ENCODE data around the gene WT1. TPM values are rescaled to one million over a fixed set of nuclear protein-coding genes. Genes with fewer than 3 reads are reported as not detected.

The WT1 gene
- total RNA-seq, 1 experiment from 2014 or later, result 4.7 TPM

DNA sequence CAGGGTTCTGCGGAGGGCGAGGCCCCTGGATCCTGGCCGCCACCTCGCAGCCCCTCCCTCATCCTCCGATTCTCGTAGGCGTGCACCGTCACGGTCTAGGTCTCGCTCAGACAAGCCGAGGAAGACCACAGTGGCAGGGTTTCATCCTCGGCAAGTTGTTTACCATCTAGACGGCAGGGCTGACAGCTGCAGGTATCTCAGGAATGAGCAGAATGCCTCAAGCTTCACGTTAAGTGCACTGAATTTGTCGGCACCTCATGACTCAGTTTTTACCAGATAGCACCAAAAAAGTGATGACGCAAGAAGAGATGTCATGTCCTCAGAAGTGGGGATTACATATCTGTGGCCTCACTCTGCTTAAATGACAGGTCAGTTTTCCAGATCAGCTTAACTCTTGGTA, 35.1 kb downstream of the WT1 start:
- H3K36me3 Mint-ChIP-seq (ENCODE audit: insufficient read depth, unreplicated experiment), result peaks cover 8% of the 10 kb centered on the region
- CTCF ChIA-PET, result interaction anchor here (0.8 to 1.3 kb wide), 2 partner anchors 14 to 77 kb away, joined by 3 read pairs; no protein-coding TSS in a partner anchor
- POLR2A ChIA-PET, result interaction anchor here (0.7 kb wide), 1 partner anchor 35 kb away, joined by 3 read pairs; the partner anchor contains the start of gene WT1
- no peaks in the 10 kb centered on the region for H3K27me3 ChIP-seq (replicated peaks; ENCODE audit: control insufficient read depth, insufficient read depth, low read length)
- peak overlapping the region; percentile 57 for H3K4me3 Mint-ChIP-seq (ENCODE audit: unreplicated experiment)
- TF ChIP-seq, protein P1, sequence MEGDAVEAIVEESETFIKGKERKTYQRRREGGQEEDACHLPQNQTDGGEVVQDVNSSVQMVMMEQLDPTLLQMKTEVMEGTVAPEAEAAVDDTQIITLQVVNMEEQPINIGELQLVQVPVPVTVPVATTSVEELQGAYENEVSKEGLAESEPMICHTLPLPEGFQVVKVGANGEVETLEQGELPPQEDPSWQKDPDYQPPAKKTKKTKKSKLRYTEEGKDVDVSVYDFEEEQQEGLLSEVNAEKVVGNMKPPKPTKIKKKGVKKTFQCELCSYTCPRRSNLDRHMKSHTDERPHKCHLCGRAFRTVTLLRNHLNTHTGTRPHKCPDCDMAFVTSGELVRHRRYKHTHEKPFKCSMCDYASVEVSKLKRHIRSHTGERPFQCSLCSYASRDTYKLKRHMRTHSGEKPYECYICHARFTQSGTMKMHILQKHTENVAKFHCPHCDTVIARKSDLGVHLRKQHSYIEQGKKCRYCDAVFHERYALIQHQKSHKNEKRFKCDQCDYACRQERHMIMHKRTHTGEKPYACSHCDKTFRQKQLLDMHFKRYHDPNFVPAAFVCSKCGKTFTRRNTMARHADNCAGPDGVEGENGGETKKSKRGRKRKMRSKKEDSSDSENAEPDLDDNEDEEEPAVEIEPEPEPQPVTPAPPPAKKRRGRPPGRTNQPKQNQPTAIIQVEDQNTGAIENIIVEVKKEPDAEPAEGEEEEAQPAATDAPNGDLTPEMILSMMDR (IDR thresholded peaks at IDR 0.05; ENCODE audit: insufficient read depth in 1 of 2, low read depth in 1 of 2, low read length in 1 of 2, severe bottlenecking in 1 of 2, unreplicated experiment in 1 of 2), result no peak
- H3K4me1 Mint-ChIP-seq (ENCODE audit: low read depth, unreplicated experiment), result peaks cover 26% of the 10 kb centered on the region
- peaks cover 25% of the 10 kb centered on the region for H3K4me1 ChIP-seq
- peak overlapping the region; percentile 63 for H3K27ac Mint-ChIP-seq (ENCODE audit: unreplicated experiment)
- no TSS peak for BruUV-seq (replicated peaks)
- H3K4me3 ChIP-seq (ENCODE audit: low read depth, low read length), result peak overlapping the region; percentile 6; the same call in 1 of the 2 replicates
- intact Hi-C loops (cut with micrococcal nuclease; ENCODE audit: unreplicated experiment), result loop anchor here (2.0 kb wide), 1 partner anchor 33 kb away; no protein-coding TSS in a partner anchor
- H3K9me3 ChIP-seq, result no peaks in the 10 kb centered on the region
- H3K9me3 Mint-ChIP-seq (ENCODE audit: unreplicated experiment), result peaks cover 8% of the 10 kb centered on the region
- no peaks in the 10 kb centered on the region for H3K27me3 Mint-ChIP-seq (ENCODE audit: insufficient read depth, unreplicated experiment)
- DNase-seq, result peak; percentile 72 to 79
- no peaks in the 10 kb centered on the region for H3K36me3 ChIP-seq (ENCODE audit: control insufficient read depth, insufficient read depth, low read length)

- peaks cover 26% of the 10 kb centered on the region for H3K4me1 Mint-ChIP-seq (ENCODE audit: low read depth, unreplicated experiment)
- POLR2A ChIA-PET, result no interaction called here
These were observed 38.3 kb downstream of the WT1 start for GRCh38 chr11:32396991-32397390.

GRCh38 chr11:32396331-32396730, 39.0 kb downstream of the WT1 start:
- no TSS peak for BruUV-seq (replicated peaks)
- Histone ChIP-seq H3K27me3 (replicated peaks; ENCODE audit: control insufficient read depth, insufficient read depth, low read length) (no peaks in the 10 kb centered on the region), H3K36me3 (ENCODE audit: control insufficient read depth, insufficient read depth, low read length) (no peaks in the 10 kb centered on the region), H3K9me3 (no peaks in the 10 kb centered on the region), H3K4me3 (ENCODE audit: low read depth, low read length) (no peak overlapping the region), H3K4me1 (peaks cover 25% of the 10 kb centered on the region)
- CTCF ChIA-PET, result interaction anchor here (2.9 kb wide), 1 partner anchor 10 kb away, joined by 9 read pairs; no protein-coding TSS in a partner anchor
- POLR2A ChIA-PET, result no interaction called here
- no peak overlapping the region for H3K4me3 Mint-ChIP-seq (ENCODE audit: unreplicated experiment)
- intact Hi-C loops (cut with micrococcal nuclease; ENCODE audit: unreplicated experiment), result no loop called here
- peaks cover 8% of the 10 kb centered on the region for H3K36me3 Mint-ChIP-seq (ENCODE audit: insufficient read depth, unreplicated experiment)
- TF ChIP-seq, protein P1 (IDR thresholded peaks at IDR 0.05; ENCODE audit: insufficient read depth in 1 of 2, low read depth in 1 of 2, low read length in 1 of 2, severe bottlenecking in 1 of 2, unreplicated experiment in 1 of 2), result no peak
- H3K27ac Mint-ChIP-seq (ENCODE audit: unreplicated experiment), result peak overlapping the region; percentile 44
- peaks cover 26% of the 10 kb centered on the region for H3K4me1 Mint-ChIP-seq (ENCODE audit: low read depth, unreplicated experiment)
- peaks cover 7% of the 10 kb centered on the region for H3K9me3 Mint-ChIP-seq (ENCODE audit: unreplicated experiment)
- DNase-seq, result no peak
- H3K27me3 Mint-ChIP-seq (ENCODE audit: insufficient read depth, unreplicated experiment), result no peaks in the 10 kb centered on the region

More at GRCh38 chr11:32396991-32397390, 38.3 kb downstream of the WT1 start:
- no peaks in the 10 kb centered on the region for H3K36me3 ChIP-seq (ENCODE audit: control insufficient read depth, insufficient read depth, low read length)
- Mint-ChIP-seq H3K27me3 (ENCODE audit: insufficient read depth, unreplicated experiment) (no peaks in the 10 kb centered on the region), H3K4me3 (ENCODE audit: unreplicated experiment) (no peak overlapping the region), H3K9me3 (ENCODE audit: unreplicated experiment) (peaks cover 8% of the 10 kb centered on the region), H3K36me3 (ENCODE audit: insufficient read depth, unreplicated experiment) (peaks cover 8% of the 10 kb centered on the region), H3K27ac (ENCODE audit: unreplicated experiment) (peak overlapping the region; percentile 44)
- TF ChIP-seq, protein P1 (IDR thresholded peaks at IDR 0.05; ENCODE audit: insufficient read depth in 1 of 2, low read depth in 1 of 2, low read length in 1 of 2, severe bottlenecking in 1 of 2, unreplicated experiment in 1 of 2), result no peak
- BruUV-seq (replicated peaks), result no TSS peak
- intact Hi-C loops (cut with micrococcal nuclease; ENCODE audit: unreplicated experiment), result no loop called here
- no peak for DNase-seq
- no peaks in the 10 kb centered on the region for H3K9me3 ChIP-seq
- H3K27me3 ChIP-seq (replicated peaks; ENCODE audit: control insufficient read depth, insufficient read depth, low read length), result no peaks in the 10 kb centered on the region
- peaks cover 25% of the 10 kb centered on the region for H3K4me1 ChIP-seq
- no peak overlapping the region for H3K4me3 ChIP-seq (ENCODE audit: low read depth, low read length)
- CTCF ChIA-PET, result interaction anchor here (2.9 kb wide), 1 partner anchor 11 kb away, joined by 9 read pairs; no protein-coding TSS in a partner anchor

Data from Caco-2 (cell line).